Raji (cell line): ENCODE data around the gene TGIF2.

Source experiments
- POLR2A ChIP-seq: IDR thresholded peaks from 2 replicates; pipeline ENCODE4 v1.6.1; 2011; ENCODE audit warnings: low read depth, low read length, control low read depth; ENCODE audit not compliant: insufficient read depth

Gene TGIF2

GRCh38 chr20:36542516-36543183 lies 30.7 kb upstream of the TGIF2 start:
- TF ChIP-seq POLR2A, result no peak

GRCh38 chr20:36543184-36544133 lies 29.9 kb upstream of the TGIF2 start:
- no peak for TF ChIP-seq POLR2A

GRCh38 chr20:36544134-36545018 lies 29.0 kb upstream of the TGIF2 start:
- no peak for TF ChIP-seq POLR2A

GRCh38 chr20:36546111-36546736 lies 27.2 kb upstream of the TGIF2 start:
- no peak for TF ChIP-seq POLR2A

GRCh38 chr20:36547186-36548005 lies 26.0 kb upstream of the TGIF2 start:
- TF ChIP-seq POLR2A, result no peak

GRCh38 chr20:36548006-36548315 lies 25.4 kb upstream of the TGIF2 start:
- no peak for TF ChIP-seq POLR2A

GRCh38 chr20:36548704-36549627 lies 24.4 kb upstream of the TGIF2 start:
- TF ChIP-seq POLR2A, result no peak

GRCh38 chr20:36549628-36549941 lies 23.8 kb upstream of the TGIF2 start:
- TF ChIP-seq POLR2A, result no peak

GRCh38 chr20:36549942-36550789 lies 23.2 kb upstream of the TGIF2 start:
- no peak for TF ChIP-seq POLR2A

- no peak for TF ChIP-seq POLR2A
These were observed 22.6 kb upstream of the TGIF2 start for GRCh38 chr20:36550790-36551299.

GRCh38 chr20:36555248-36555647 lies 18.1 kb upstream of the TGIF2 start:
- TF ChIP-seq POLR2A, result no peak

GRCh38 chr20:36562724-36563123 lies 10.7 kb upstream of the TGIF2 start:
- TF ChIP-seq POLR2A, result no peak
